H1 (cell line): ENCODE measurements around the gene RS1. TPM values are rescaled to one million over a fixed set of nuclear protein-coding genes. Genes with fewer than 3 reads are reported as not detected.

ENCODE experiments used
- CBX8 ChIP-seq: fragments of 300-800, 300-1000 bp; sonication (generic); IDR thresholded peaks from 2 replicates; pipeline ENCODE4 v1.7.1; 2016; ENCODE audit warnings: low read depth, low read length, borderline replicate concordance
- EZH2 ChIP-seq: fragments of 200-600 bp; sonication (generic); IDR thresholded peaks from 2 replicates; pipeline ENCODE4 v1.7.1; 2012; ENCODE audit warnings: low read depth, mild to moderate bottlenecking, moderate library complexity, low read length, inconsistent platforms; ENCODE audit not compliant: severe bottlenecking
- SIX5 ChIP-seq: IDR thresholded peaks from 2 replicates; pipeline ENCODE4 v1.6.1; 2011; ENCODE audit warnings: mild to moderate bottlenecking, low read depth, low read length
- SP1 ChIP-seq: IDR thresholded peaks from 2 replicates; pipeline ENCODE4 v1.6.1; 2011; ENCODE audit warnings: low read depth, low read length
- polyA plus RNA-seq, 7 experiments: library from polyadenylated mRNA; depleted of rRNA in 3 of 7; stranded (reverse) in 5 of 7; unstranded in 2 of 7; fragments of >200 nt in 5 of 7; fragments of 200-250 nt in 2 of 7; gene quantifications; 1 replicate in 5 of 7; 2 replicates in 1 of 7; 4 replicates in 1 of 7; pipeline versions ENCODE4 v1.2.1 to v1.2.3, GENCODE V29; 2011 to 2013; ENCODE audit warnings: missing spikeins in 2 of 7, mixed read lengths in 2 of 7
- total RNA-seq: library from RNA; stranded (reverse); fragmentation: NEBNext Ultra II Directional; extraction: Animal tissue kit (Norgen Biotek cat#: 25700); gene quantifications from 2 replicates; pipeline ENCODE4 v1.2.1, GENCODE V29; 2021

Gene RS1
- total and polyA plus RNA-seq, 2 of the 8 experiments (the other 6 are each of a cell fraction or from before 2014, with no cell fraction given) = 0.03 TPM; not detected in 1

- TF ChIP-seq EZH2 (no peak), SP1 (no peak), SIX5 (no peak), CBX8 (no peak)
Observed at GRCh38 chrX:18691431-18691830, 19.5 kb upstream of the RS1 start (continued).
